Ishikawa (cell line): Measurements from ENCODE around the gene STUM.

Source experiments
- CEBPB ChIP-seq: IDR thresholded peaks from 2 replicates; pipeline ENCODE4 v1.6.1; 2012
- CREB1 ChIP-seq: IDR thresholded peaks from 2 replicates; pipeline ENCODE4 v1.6.1; 2012; ENCODE audit warnings: low read depth
- EGR1 ChIP-seq: IDR thresholded peaks from 2 replicates; pipeline ENCODE4 v1.6.1; 2012
- EP300 ChIP-seq: IDR thresholded peaks from 2 replicates; pipeline ENCODE4 v1.6.1; 2012; ENCODE audit warnings: borderline replicate concordance
- FOXM1 ChIP-seq: IDR thresholded peaks from 2 replicates; pipeline ENCODE4 v1.6.1; 2012; ENCODE audit warnings: low read depth, borderline replicate concordance
- MAX ChIP-seq: IDR thresholded peaks from 2 replicates; pipeline ENCODE4 v1.6.1; 2012
- NFIC ChIP-seq: IDR thresholded peaks from 2 replicates; pipeline ENCODE4 v1.6.1; 2012
- RAD21 ChIP-seq: IDR thresholded peaks from 2 replicates; pipeline ENCODE4 v1.6.1; 2012; ENCODE audit warnings: low read depth
- REST ChIP-seq: IDR thresholded peaks from 2 replicates; pipeline ENCODE4 v1.6.1; 2012; ENCODE audit warnings: low read depth, mild to moderate bottlenecking
- TAF1 ChIP-seq: IDR thresholded peaks from 2 replicates; pipeline ENCODE4 v1.6.1; 2012; ENCODE audit warnings: low read depth, mild to moderate bottlenecking
- TCF12 ChIP-seq: IDR thresholded peaks from 2 replicates; pipeline ENCODE4 v1.6.1; 2012; ENCODE audit warnings: low read depth
- TEAD4 ChIP-seq: IDR thresholded peaks from 2 replicates; pipeline ENCODE4 v1.6.1; 2012
- YY1 ChIP-seq: IDR thresholded peaks from 2 replicates; pipeline ENCODE4 v1.6.1; 2012; ENCODE audit warnings: low read depth
- ZBTB7A ChIP-seq: IDR thresholded peaks from 2 replicates; pipeline ENCODE4 v1.6.1; 2012; ENCODE audit warnings: low read depth
- TF ChIP-seq, protein P1 (sequence below): IDR thresholded peaks from 2 replicates; pipeline ENCODE4 v1.6.1; 2012

STUM gene

DNA sequence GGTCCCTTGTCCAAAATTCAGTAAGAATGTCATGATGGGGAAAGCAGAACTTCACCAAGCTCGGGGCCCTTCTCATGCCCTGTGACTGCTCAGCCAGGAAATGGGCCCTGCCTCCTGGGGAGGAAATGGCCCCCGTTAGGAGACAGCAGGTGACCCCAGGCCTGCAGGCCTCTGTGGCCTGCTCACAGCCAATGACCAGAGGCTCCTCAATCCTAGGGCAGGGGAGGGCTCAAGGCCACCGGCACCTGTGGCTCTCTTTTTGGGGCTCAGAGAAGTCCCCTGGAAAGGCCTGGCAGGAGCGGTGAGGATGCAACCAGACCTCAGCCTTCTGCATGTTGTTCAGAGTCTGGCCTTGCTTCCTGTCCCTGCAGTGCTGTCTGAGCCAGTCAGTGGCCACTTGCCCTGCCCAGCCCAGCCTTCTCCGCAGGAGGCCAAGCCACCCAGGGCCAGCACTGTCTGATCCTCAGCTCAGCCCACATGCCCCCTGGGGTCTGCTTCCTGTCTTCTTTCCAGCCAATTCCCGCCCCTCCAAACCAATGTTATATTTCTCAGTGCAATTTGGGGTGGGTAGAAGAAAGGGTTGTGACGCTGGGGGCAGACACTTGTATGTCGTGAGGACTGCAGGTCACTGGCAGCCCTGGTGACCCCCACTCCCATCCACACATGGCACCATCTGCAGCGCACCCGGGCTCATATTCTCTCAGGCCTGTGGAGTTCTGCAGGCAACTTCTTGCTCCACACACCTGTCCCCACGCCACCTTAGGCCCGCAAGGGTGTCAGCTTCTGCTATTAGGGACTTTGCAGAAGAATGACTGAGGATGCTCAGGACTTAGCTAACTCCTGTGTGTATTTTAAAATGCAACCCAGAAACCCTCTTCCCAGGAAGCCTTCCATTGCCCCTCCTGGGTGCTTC, 106.9 kb downstream of the STUM start:
- peak; percentile 42; the same call in 1 of the 2 replicates for TF ChIP-seq ZBTB7A
- TF ChIP-seq NFIC: peak; percentile 52
- no peak for TF ChIP-seq YY1
- TF ChIP-seq TCF12: peak; percentile 82
- peak; percentile 77 for TF ChIP-seq EP300
- peak; percentile 34; the same call in 1 of the 2 replicates for TF ChIP-seq TEAD4
- peak; percentile 31; the same call in 1 of the 2 replicates for TF ChIP-seq MAX
- no peak for TF ChIP-seq RAD21
- TF ChIP-seq CREB1: no peak
- TF ChIP-seq, protein P1, sequence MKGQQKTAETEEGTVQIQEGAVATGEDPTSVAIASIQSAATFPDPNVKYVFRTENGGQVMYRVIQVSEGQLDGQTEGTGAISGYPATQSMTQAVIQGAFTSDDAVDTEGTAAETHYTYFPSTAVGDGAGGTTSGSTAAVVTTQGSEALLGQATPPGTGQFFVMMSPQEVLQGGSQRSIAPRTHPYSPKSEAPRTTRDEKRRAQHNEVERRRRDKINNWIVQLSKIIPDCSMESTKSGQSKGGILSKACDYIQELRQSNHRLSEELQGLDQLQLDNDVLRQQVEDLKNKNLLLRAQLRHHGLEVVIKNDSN: 0 out of 2 replicates have a peak, but pooled peaks have one; percentile 19

DNA sequence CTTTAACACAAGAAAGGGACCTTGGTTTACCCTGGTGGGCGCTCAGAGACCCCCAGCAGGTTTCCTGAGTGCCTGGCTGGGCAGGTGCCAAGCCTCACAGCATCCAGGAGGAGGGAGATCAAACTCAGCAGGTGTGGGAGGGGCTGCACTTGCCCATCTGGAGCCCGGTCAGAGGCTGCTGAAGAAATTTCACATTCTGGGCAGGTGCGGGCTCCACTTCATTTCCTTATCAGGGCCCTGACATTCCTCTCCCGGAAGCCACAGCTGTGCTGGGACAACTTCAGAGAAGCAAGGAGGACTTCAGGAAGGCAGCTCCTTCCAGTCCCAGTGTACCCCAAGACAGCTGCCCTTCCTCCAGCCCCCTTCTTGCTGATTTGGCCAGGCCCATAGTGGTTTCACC, 107.6 kb downstream of the STUM start:
- TF ChIP-seq CEBPB (no peak), REST (no peak), TCF12 (peak; percentile 12), EP300 (no peak), NFIC (no peak), ZBTB7A (no peak), TEAD4 (no peak), TAF1 (no peak)

GRCh38 chr1:226656601-226657277, 108.2 kb downstream of the STUM start:
- TF ChIP-seq NFIC (peak; percentile 65; the same call in 1 of the 2 replicates), EP300 (0 out of 2 replicates have a peak, but pooled peaks have one; percentile 26), MAX (peak; percentile 65), FOXM1 (no peak)

- TF ChIP-seq EGR1 (no peak), TCF12 (no peak), ZBTB7A (no peak), MAX (no peak), TEAD4 (no peak), TAF1 (no peak), CREB1 (no peak), NFIC (no peak), YY1 (no peak)
Measured at GRCh38 chr1:226657895-226658545, 109.5 kb downstream of the STUM start.

DNA sequence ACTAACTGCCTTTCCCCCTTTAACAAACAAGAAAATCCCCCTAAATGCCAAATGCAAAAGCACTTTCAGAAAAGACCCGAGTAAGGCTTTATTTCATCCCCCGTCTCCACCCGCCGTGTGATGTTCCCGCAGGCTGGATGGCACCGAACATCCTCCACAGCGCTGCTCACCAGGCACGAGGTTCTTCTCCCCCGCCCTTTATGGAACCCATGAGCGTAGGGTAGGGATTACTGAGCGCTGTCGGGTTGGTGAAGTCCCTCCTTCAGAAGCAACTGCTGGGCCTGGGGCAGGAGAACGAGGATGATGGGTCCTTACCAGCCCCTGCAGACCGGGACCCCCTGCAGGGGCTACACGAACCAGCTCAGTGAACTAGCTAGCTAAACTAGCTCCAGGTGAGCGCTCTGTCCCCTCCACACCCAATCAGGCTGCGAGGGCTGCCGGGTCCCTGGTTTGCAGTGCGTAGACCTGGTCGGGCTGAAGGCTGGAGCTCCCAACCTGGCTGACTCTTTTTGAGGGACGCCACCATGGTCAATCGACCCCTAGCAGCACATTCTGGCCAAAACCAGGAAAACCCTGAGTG, 110.1 kb downstream of the STUM start:
- TF ChIP-seq TEAD4 (no peak), ZBTB7A (no peak), EP300 (no peak), TAF1 (no peak), REST (no peak), NFIC (no peak), MAX (no peak), CREB1 (no peak), YY1 (no peak), FOXM1 (no peak)
- TF ChIP-seq, protein P1: no peak
